ENCODE measurements around the gene NKD2. TPM values are rescaled to one million over a fixed set of nuclear protein-coding genes. Genes with fewer than 3 reads are reported as not detected.
"Not testable (repeated sequence)": the region's sequence is repeated elsewhere in the genome, so short reads cannot be mapped to it uniquely, and the experiment has no call there.

NKD2 gene
- polyA plus RNA-seq, 1 donor = 2.4 TPM

DNA sequence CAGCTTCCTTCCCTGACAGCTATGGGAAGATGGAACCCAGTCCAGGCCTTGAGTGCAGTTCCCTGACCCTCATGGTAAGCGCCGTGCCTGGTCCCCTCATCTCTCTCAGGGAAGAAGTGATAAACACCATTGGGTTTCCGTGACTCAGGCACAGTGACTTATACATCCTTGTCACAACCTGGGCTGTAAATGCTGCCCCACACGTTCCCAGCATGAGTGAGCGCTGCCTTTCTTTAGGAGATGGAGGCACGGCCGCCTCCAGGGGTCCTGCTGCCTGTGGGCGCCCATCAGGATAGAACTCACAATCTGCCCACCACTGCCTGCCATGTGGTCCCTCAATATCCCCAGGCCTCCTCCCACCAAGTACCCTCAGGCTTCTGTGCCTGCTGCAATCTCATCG lies 8.3 kb upstream of the NKD2 start:
- no peak for DNase-seq (ENCODE audit: low read depth)

DNA sequence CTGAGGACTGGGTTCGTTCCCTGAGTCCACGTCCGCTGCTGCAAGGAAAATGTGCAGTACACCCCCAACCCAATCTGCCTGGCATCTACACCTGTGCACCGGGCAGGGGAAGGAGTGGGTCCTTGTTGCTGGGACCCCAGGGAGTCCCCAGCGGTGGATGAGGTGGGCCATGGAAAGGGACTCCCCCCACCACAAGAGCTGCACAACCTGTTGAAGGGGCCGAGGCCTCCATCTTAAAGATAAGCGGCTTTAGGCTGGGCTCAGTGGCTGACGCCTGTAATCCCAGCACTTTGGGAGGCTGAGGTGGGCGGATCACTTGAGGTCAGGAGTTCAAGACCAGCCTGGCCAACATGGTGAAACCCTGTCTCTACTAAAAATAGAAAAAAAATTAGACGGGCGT lies 7.8 kb upstream of the NKD2 start:
- not testable (repeated sequence) for DNase-seq (ENCODE audit: low read depth)

GRCh38 chr5:1001406-1002270 lies 7.0 kb upstream of the NKD2 start:
- no peak for DNase-seq (ENCODE audit: low read depth)

- DNase-seq (ENCODE audit: low read depth) = no peak
Observed at GRCh38 chr5:1002271-1002546, 6.4 kb upstream of the NKD2 start.

GRCh38 chr5:1002836-1003235 lies 5.8 kb upstream of the NKD2 start:
- no peak for DNase-seq (ENCODE audit: low read depth)

DNA sequence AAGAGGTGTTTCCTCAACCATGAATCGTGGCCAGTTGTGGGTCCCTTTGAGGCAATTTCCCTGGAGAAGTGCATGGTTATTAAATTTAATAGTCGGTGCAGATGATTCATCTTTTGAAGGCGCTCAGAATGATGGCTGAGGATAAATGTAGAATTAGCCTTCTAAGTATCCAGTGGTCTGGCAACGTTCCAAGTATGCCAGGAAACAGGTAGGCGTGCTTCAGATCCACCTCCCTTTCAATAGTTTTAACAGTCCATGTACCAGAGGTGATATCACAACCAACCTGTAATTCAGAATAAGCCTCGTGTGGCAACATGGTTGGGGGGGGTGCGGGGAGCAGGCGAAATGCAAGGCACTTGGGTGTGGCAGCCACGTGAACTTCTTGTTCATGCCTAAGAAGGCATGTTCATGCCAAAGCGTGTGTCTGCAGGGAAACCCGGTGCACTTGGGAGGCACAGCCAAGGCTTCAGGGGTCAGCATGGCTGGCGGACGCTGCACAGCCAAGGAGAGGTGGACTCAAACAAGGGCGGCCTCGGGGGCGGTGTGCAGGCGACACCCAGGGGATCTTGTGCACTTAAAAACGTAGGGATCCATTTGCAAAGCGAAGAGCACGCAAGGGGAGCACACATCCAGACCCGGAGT lies 5.2 kb upstream of the NKD2 start:
- no peak for DNase-seq (ENCODE audit: low read depth)

DNA sequence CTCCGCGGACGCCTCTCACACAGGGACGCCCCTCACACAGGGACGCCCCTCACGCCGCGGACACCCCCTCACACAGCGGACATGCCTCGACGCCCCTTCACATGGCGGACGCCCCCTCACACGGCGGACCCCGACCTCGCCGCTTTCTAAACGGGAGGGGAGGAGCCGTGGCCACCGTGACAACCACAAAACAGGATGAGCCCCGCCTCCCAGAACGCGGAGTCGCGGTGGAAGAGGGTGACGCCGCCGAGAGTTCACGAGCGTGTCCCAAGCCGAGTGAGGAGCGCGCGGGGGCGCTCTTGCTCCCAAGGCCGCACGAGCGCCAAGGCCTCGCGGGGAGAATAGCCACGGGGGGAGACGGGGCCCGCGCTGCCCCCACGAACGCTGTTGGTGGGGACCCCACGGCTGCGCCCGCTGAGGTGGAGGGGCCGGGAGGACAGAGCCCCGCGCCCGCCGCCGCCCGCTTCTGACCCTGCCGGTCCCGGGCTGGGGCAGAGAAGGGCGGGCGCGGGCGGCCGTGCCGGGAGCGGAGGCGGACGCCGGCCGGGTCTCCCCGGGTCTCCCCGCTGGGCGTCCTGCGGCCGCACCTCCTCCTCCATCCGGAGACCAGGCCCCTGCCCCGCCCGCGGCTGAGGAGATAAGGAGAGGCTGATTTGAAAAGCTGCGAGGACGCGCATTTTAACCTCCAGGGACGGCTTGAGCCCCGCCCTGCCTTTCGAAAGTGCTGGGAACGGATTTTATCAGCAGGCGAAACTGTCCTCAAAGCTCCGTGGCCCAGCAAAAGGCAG lies 3.9 kb upstream of the NKD2 start:
- DNase-seq (ENCODE audit: low read depth) = no peak

- DNase-seq (ENCODE audit: low read depth) = no peak
Observed at GRCh38 chr5:1005249-1005851, 3.3 kb upstream of the NKD2 start.

- no peak for DNase-seq (ENCODE audit: low read depth)
Observed at GRCh38 chr5:1005904-1006655, 2.5 kb upstream of the NKD2 start.

DNA sequence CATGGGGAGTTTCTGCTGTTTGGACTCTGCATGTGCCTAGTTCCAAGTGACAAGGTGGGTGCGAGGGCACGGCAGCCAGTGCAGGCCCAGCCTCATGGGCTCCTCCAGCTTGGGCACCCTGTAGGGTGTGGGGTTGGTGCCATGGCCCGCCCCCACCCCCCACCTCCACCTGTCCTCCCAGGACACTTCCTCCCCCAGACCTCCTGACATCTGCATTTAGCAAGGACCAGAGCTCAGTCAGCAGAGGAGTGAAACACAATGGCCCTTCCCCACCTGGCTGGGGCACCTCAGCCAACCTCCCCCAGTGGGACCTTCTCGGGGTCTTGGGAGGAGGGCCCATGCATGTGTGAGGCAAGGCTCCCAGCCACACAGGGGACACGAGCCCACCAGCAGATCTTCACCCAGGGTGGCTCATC lies 1.9 kb upstream of the NKD2 start:
- no peak for DNase-seq (ENCODE audit: low read depth)

DNA sequence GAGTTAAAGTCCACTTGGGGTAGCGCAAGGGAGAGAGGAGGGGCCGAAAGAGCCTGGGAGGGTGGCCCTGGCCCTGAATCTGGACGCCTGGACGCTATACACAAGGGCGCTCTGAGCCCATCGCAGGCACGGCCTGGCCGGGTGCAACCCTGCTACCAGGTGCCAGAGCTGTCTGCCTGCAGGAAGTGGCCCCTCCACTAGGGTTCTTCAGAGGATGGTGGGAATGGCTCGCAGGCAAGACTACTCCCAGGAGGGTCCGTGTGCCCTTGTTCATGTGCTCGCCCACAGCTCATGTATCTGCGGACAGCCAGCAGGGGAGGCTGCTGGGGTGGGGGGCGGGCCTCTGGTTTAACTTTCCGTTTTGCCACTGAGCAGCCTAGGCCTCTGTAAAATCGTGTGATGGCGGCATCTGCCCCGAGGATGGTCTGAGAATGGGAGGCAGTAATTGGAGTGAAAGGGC lies 1.4 kb upstream of the NKD2 start:
- no peak for DNase-seq (ENCODE audit: low read depth)

- no peak for DNase-seq (ENCODE audit: low read depth)
Observed at GRCh38 chr5:1007681-1008450, 736 bp upstream of the NKD2 start.

GRCh38 chr5:1009359-1010180 lies 968 bp downstream of the NKD2 start:
- no peak for DNase-seq (ENCODE audit: low read depth)

GRCh38 chr5:1010181-1010510 lies 1.5 kb downstream of the NKD2 start:
- DNase-seq (ENCODE audit: low read depth) = no peak

- DNase-seq (ENCODE audit: low read depth) = no peak
Observed at GRCh38 chr5:1010641-1011046, 2.0 kb downstream of the NKD2 start.

DNA sequence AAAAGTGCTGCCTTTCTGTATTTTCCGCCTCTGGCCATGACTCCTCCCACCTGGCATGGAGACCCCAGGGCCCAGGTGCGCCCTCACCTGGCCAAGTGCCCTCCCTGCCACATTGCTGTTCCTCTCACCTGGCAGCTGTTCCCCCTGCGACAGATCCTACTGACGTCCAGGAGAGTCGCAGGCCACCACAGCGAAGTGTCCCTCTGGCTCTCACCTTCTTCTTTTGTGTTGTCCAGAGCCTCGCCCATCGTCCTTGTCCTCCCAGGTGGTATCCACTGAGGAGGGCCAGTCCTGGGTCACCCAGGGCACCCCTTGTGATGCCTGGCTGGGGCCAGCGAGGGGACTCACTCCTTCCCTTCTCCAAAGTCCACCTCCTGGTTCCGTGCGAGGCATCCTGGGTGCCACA lies 2.6 kb downstream of the NKD2 start:
- DNase-seq (ENCODE audit: low read depth) = no peak

- DNase-seq (ENCODE audit: low read depth) = no peak
Observed at GRCh38 chr5:1011741-1012312, 3.2 kb downstream of the NKD2 start.

- DNase-seq (ENCODE audit: low read depth) = no peak
Observed at GRCh38 chr5:1012313-1012841, 3.8 kb downstream of the NKD2 start.

DNA sequence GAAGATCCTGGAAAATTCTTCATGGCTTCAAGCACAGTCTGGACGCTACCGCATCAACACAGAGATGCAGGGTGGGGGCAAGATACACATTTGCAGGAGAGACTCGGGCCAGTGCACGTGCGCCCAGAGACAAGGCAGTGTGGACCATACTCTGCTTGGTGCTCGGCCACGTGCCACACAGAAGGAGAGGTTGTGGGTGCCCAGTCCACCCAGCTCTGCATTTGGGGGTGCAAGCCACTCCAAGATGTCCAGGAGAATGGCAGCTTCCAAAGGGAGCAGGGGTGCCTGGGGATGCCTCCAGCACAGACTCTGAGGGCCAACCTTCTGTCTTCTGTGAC lies 4.3 kb downstream of the NKD2 start:
- no peak for DNase-seq (ENCODE audit: low read depth)
